DOHH2 (cell line): ENCODE results near the gene THRAP3.

ENCODE experiments used
- H3F3A ChIP-seq: fragments of 200-600 bp; sonication (generic), shearing (Covaris generic); 2 replicates; pipeline ENCODE4 v1.6.0; 2016; ENCODE audit warnings: antibody characterized with exemption, mild to moderate bottlenecking; ENCODE audit not compliant: control insufficient read depth, insufficient read depth
- H3K27ac ChIP-seq: fragments of 200-600 bp; sonication (generic); 2 replicates; pipeline ENCODE4 v1.5.1; 2014; ENCODE audit warnings: low read depth, mild to moderate bottlenecking, low read length, moderate library complexity
- H3K27me3 ChIP-seq: fragments of 200-600 bp; sonication (generic); 2 replicates; pipeline ENCODE4 v1.6.1; 2014; ENCODE audit warnings: mild to moderate bottlenecking, low read length, mixed read lengths; ENCODE audit not compliant: control insufficient read depth
- H3K36me3 ChIP-seq: fragments of 200-600 bp; sonication (generic); 2 replicates; pipeline ENCODE4 v1.6.1; 2014; ENCODE audit warnings: mild to moderate bottlenecking, low read length, moderate library complexity, mixed read lengths; ENCODE audit not compliant: control insufficient read depth
- H3K4me1 ChIP-seq: fragments of 200-600 bp; sonication (generic); 2 replicates; pipeline ENCODE4 v1.6.1; 2014; ENCODE audit warnings: mild to moderate bottlenecking, low read length, mixed read lengths; ENCODE audit not compliant: control insufficient read depth
- H3K4me2 ChIP-seq: fragments of 200-600 bp; sonication (generic); 2 replicates; pipeline ENCODE4 v1.6.0; 2014; ENCODE audit warnings: mild to moderate bottlenecking, low read length, moderate library complexity
- H3K4me3 ChIP-seq: fragments of 200-600 bp; sonication (generic); 2 replicates; pipeline ENCODE4 v1.5.1; 2014; ENCODE audit warnings: mild to moderate bottlenecking, low read length, mixed read lengths
- H3K79me2 ChIP-seq: fragments of 200-600 bp; sonication (generic); 2 replicates; pipeline ENCODE4 v1.6.1; 2014; ENCODE audit warnings: mild to moderate bottlenecking, low read length, mixed read lengths; ENCODE audit not compliant: control insufficient read depth
- H3K9me2 ChIP-seq: fragments of 200-600 bp; sonication (generic); replicated peaks from 2 replicates; pipeline ENCODE4 v1.6.1; 2014; ENCODE audit warnings: mild to moderate bottlenecking, low read length, mixed read lengths; ENCODE audit not compliant: control insufficient read depth
- H3K9me3 ChIP-seq: fragments of 200-600 bp; sonication (generic); 2 replicates; pipeline ENCODE4 v1.6.1; 2014; ENCODE audit warnings: antibody characterized with exemption, low read length, mixed read lengths; ENCODE audit not compliant: control insufficient read depth, insufficient read depth
- H4K20me1 ChIP-seq: fragments of 200-600 bp; sonication (generic); 2 replicates; pipeline ENCODE4 v1.6.0; 2014; ENCODE audit warnings: low read depth, mild to moderate bottlenecking, antibody characterized with exemption, low read length, moderate library complexity; ENCODE audit not compliant: control insufficient read depth, insufficient read depth
- CTCF ChIP-seq: fragments of 200-600 bp; sonication (generic); IDR thresholded peaks from one replicate; pipeline ENCODE4 v1.5.1; 2014; ENCODE audit warnings: antibody characterized with exemption, mild to moderate bottlenecking, low read depth, low read length; ENCODE audit not compliant: poor library complexity, severe bottlenecking
- EZH2phosphoT487 ChIP-seq: fragments of 200-600 bp; sonication (generic); IDR thresholded peaks from 2 replicates; pipeline ENCODE4 v1.6.1; 2017; ENCODE audit warnings: borderline replicate concordance, mild to moderate bottlenecking, antibody characterized with exemption, low read length, moderate library complexity, mixed read lengths

The THRAP3 gene

GRCh38 chr1:36322786-36323635 lies 98.8 kb downstream of the THRAP3 start:
- Histone ChIP-seq H3F3A (peaks cover 3% of the 10 kb centered on the region; the same call in 1 of the 2 replicates), H3K4me3 (peak overlapping the region; percentile 76), H4K20me1 (no peaks in the 10 kb centered on the region), H3K9me3 (no peaks in the 10 kb centered on the region), H3K36me3 (no peaks in the 10 kb centered on the region), H3K27me3 (0 out of 2 replicates have a peak, but pooled peaks cover 2% of the 10 kb centered on the region), H3K27ac (no peak overlapping the region), H3K4me1 (peaks cover 41% of the 10 kb centered on the region), H3K9me2 (no peaks in the 10 kb centered on the region), H3K4me2 (peak overlapping the region; percentile 86), H3K79me2 (no peaks in the 10 kb centered on the region)
- no peak for TF ChIP-seq EZH2phosphoT487
- no peak for TF ChIP-seq CTCF

GRCh38 chr1:36323636-36324352 lies 99.6 kb downstream of the THRAP3 start, which contains the start of gene EVA1B:
EVA1B (minus strand) TSS chr1:36323645; CDS start chr1:36323037, 608 bp downstream.
- 0 out of 2 replicates have a peak, but pooled peaks cover 2% of the 10 kb centered on the region for H3K27me3 ChIP-seq

GRCh38 chr1:36324353-36324703 lies 100.1 kb downstream of the THRAP3 start:
- Histone ChIP-seq H3K4me3 (peak overlapping the region; percentile 76; the same call in 1 of the 2 replicates), H3F3A (no peaks in the 10 kb centered on the region), H3K4me2 (peak overlapping the region; percentile 86)

More at GRCh38 chr1:36323636-36324352, 99.6 kb downstream of the THRAP3 start, which contains the start of gene EVA1B:
- no peaks in the 10 kb centered on the region for H3F3A ChIP-seq
- no peaks in the 10 kb centered on the region for H3K36me3 ChIP-seq
- peak within 1 kb of the TSS; percentile 86 for H3K4me2 ChIP-seq
- H3K27ac ChIP-seq, result no peak within 1 kb of the TSS
- no peak for TF ChIP-seq EZH2phosphoT487
- no peak for TF ChIP-seq CTCF
- no peaks in the 10 kb centered on the region for H4K20me1 ChIP-seq
- no peaks in the 10 kb centered on the region for H3K9me2 ChIP-seq
- H3K79me2 ChIP-seq, result no peaks in the 10 kb centered on the region
- H3K9me3 ChIP-seq, result no peaks in the 10 kb centered on the region
- peaks cover 41% of the 10 kb centered on the region for H3K4me1 ChIP-seq
- peak within 1 kb of the TSS; percentile 76 for H3K4me3 ChIP-seq

More at GRCh38 chr1:36324353-36324703, 100.1 kb downstream of the THRAP3 start:
- 0 out of 2 replicates have a peak, but pooled peaks cover 2% of the 10 kb centered on the region for H3K27me3 ChIP-seq
- H3K27ac ChIP-seq, result no peak overlapping the region
- no peaks in the 10 kb centered on the region for H4K20me1 ChIP-seq
- no peaks in the 10 kb centered on the region for H3K9me2 ChIP-seq
- no peak for TF ChIP-seq EZH2phosphoT487
- TF ChIP-seq CTCF, result no peak
- H3K36me3 ChIP-seq, result no peaks in the 10 kb centered on the region
- H3K4me1 ChIP-seq, result peaks cover 41% of the 10 kb centered on the region
- no peaks in the 10 kb centered on the region for H3K9me3 ChIP-seq
- no peaks in the 10 kb centered on the region for H3K79me2 ChIP-seq
